Suprapubic skin (tissue), 4 donors: Measurements from ENCODE around the gene LAYN. TPM values are rescaled to one million over a fixed set of nuclear protein-coding genes. Genes with fewer than 3 reads are reported as not detected.

Experiments used
- DNase-seq, 2 donors: peaks; one replicate each; pipeline ENCODE4 v3.0.0-alpha.2; 2019; ENCODE audit warnings: low spot score in 2 of 2
- H3K27ac ChIP-seq: fragments of 200-600 bp; sonication (generic); one replicate; pipeline ENCODE4 v1.5.1; 2019
- H3K27me3 ChIP-seq: fragments of 200-600 bp; sonication (generic); one replicate; pipeline ENCODE4 v1.5.1; 2019
- H3K36me3 ChIP-seq: fragments of 200-600 bp; sonication (generic); one replicate; pipeline ENCODE4 v1.5.1; 2019
- H3K4me1 ChIP-seq: fragments of 200-600 bp; sonication (generic); one replicate; pipeline ENCODE4 v1.5.1; 2019
- H3K4me3 ChIP-seq: fragments of 200-600 bp; sonication (generic); one replicate; pipeline ENCODE4 v1.5.1; 2019; ENCODE audit warnings: mild to moderate bottlenecking
- H3K9me3 ChIP-seq: fragments of 200-600 bp; sonication (generic); one replicate; pipeline ENCODE4 v1.5.1; 2019
- CTCF ChIP-seq, 2 donors: fragments of 200-600 bp in 1 of 2; fragments of 450-650 bp in 1 of 2; sonication (generic) in 1 of 2; IDR thresholded peaks; one replicate each; pipeline ENCODE4 v1.5.1; 2016 to 2019; ENCODE audit warnings: antibody characterized with exemption in 2 of 2, mild to moderate bottlenecking in 1 of 2, moderate library complexity in 1 of 2
- EP300 ChIP-seq: sonication (generic); formaldehyde crosslinking; IDR thresholded peaks from one replicate; pipeline ENCODE4 v1.6.1; 2017; ENCODE audit warnings: antibody characterized with exemption
- POLR2A ChIP-seq, 2 donors: fragments of 450-650 bp; IDR thresholded peaks; one replicate each; pipeline ENCODE4 v1.6.1; 2017; ENCODE audit warnings: antibody characterized with exemption in 2 of 2, mild to moderate bottlenecking in 2 of 2, moderate library complexity in 2 of 2
- POLR2AphosphoS5 ChIP-seq, 3 donors: sonication (generic); formaldehyde crosslinking; IDR thresholded peaks; one replicate each; pipeline ENCODE4 v1.6.1; 2017; ENCODE audit warnings: antibody characterized with exemption in 3 of 3
- WGBS: methylation state at CpG from one replicate; pipeline ENCODE4 v1.1.5; 2018; 5-methylcytosine and 5-hydroxymethylcytosine counted together
- total RNA-seq, 4 donors: library from RNA; depleted of rRNA; stranded (reverse); fragments of >200 nt; gene quantifications; one replicate each; pipeline ENCODE4 v1.1.0, GENCODE V29; 2016

The LAYN gene
- total RNA-seq, 4 donors from 2014 or later, result 1.5 to 4.7 (median 1.9) TPM

- Histone ChIP-seq H3K4me3 (no peak overlapping the region), H3K9me3 (no peaks in the 10 kb centered on the region), H3K27ac (no peak overlapping the region), H3K36me3 (no peaks in the 10 kb centered on the region), H3K4me1 (no peaks in the 10 kb centered on the region), H3K27me3 (no peaks in the 10 kb centered on the region)
- DNase-seq, result no peak
- WGBS, result 60% methylated on average over 1 of the region's 1 CpG
- no peak for TF ChIP-seq POLR2AphosphoS5 (IDR thresholded peaks at IDR 0.05)
- TF ChIP-seq POLR2A (IDR thresholded peaks at IDR 0.05), result no peak
- TF ChIP-seq EP300, result no peak
- TF ChIP-seq CTCF (IDR thresholded peaks at IDR 0.05), result no peak
Observed at GRCh38 chr11:111527279-111527678, 13.2 kb upstream of the LAYN start.

GRCh38 chr11:111528557-111528956 lies 12.0 kb upstream of the LAYN start:
- 63% methylated on average over 1 of the region's 1 CpG for WGBS
- no peaks in the 10 kb centered on the region for H3K27me3 ChIP-seq

DNA sequence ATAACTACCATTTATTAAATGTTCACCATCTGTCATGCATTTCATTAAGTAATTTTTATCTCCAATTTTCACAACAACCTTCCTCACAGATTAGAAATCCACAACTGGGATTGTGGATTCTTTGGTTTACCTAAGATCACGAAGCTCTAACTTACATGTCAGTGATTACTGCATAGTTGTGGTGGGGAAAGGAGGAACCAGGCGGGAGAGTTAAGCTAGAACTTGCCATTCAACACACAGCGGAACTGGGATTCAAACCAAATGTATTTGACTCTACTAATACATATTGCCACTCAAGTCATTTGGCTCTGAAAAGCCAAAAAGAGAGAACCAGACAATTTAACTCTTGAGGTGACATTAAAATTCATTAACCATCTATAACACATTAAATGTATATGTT lies 10.4 kb upstream of the LAYN start:
- TF ChIP-seq POLR2A (IDR thresholded peaks at IDR 0.05) (no peak), CTCF (IDR thresholded peaks at IDR 0.05) (no peak), POLR2AphosphoS5 (IDR thresholded peaks at IDR 0.05) (no peak), EP300 (no peak)
- H3K9me3 ChIP-seq, result no peaks in the 10 kb centered on the region
- H3K27ac ChIP-seq, result no peak overlapping the region
- no peak for DNase-seq
- no peaks in the 10 kb centered on the region for H3K36me3 ChIP-seq
- no peaks in the 10 kb centered on the region for H3K4me1 ChIP-seq
- peaks cover 6% of the 10 kb centered on the region for H3K27me3 ChIP-seq
- WGBS, result 75% methylated on average over 3 of the region's 3 CpGs
- H3K4me3 ChIP-seq, result no peak overlapping the region

More at GRCh38 chr11:111528557-111528956, 12.0 kb upstream of the LAYN start:
- no peaks in the 10 kb centered on the region for H3K9me3 ChIP-seq
- H3K4me3 ChIP-seq, result no peak overlapping the region
- no peaks in the 10 kb centered on the region for H3K4me1 ChIP-seq
- TF ChIP-seq POLR2A (IDR thresholded peaks at IDR 0.05) (no peak), EP300 (no peak), POLR2AphosphoS5 (IDR thresholded peaks at IDR 0.05) (no peak), CTCF (IDR thresholded peaks at IDR 0.05) (no peak)
- no peak for DNase-seq
- H3K27ac ChIP-seq, result no peak overlapping the region
- no peaks in the 10 kb centered on the region for H3K36me3 ChIP-seq

DNA sequence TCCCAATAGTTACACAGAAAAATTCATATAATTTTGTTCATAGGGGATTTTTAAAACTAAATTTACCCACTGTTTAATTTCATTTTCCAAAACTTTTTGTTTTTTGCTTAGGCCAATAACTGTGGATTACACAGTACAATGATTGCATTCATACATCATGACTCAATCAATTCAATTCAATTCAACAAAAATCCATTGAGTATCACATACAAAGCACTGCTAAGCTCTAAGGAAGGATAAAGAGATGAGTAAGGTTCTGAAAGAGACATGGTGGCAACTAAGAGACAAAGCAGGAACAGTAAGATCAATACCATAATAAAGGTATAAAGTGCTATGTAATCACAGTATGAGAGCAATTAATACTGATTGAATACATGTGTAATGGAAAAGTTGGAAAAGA lies 9.4 kb upstream of the LAYN start:
- no peak for TF ChIP-seq CTCF (IDR thresholded peaks at IDR 0.05)
- TF ChIP-seq POLR2A (IDR thresholded peaks at IDR 0.05), result no peak
- TF ChIP-seq EP300, result no peak
- TF ChIP-seq POLR2AphosphoS5 (IDR thresholded peaks at IDR 0.05), result no peak
- no peaks in the 10 kb centered on the region for H3K9me3 ChIP-seq
- no peaks in the 10 kb centered on the region for H3K4me1 ChIP-seq
- no peak overlapping the region for H3K27ac ChIP-seq
- H3K27me3 ChIP-seq, result peaks cover 13% of the 10 kb centered on the region
- DNase-seq, result no peak
- H3K4me3 ChIP-seq, result no peak overlapping the region
- H3K36me3 ChIP-seq, result no peaks in the 10 kb centered on the region

DNA sequence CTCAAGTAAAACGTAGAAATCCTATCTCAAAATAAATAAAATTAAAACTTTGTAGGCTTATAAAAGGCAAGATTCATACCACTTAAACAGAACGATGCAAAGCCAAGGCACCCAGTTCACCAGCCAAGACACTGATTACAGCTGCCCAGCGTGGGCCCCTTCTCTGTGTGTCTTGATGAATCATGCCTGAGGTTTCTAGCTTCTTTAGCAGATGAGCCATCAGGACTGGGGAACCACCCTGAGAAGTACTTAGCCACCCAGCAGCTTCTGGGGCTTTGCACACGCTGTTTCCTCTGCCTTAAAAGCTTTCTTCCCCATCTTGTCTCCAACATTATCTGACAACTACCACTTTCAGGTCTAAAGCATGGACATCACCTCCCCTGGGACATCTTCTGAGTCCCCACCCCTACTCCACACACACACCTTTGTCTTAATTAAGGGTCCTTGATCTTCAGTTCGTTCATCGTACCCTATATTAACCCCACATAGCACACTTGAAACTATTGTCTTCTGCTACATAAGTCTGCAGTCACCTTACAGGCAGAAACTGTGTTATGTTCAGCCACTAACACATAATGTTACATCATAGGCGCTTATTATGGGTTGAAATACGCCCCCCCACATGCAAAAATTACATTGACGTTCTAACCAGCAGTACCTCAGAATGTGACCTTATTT lies 8.7 kb upstream of the LAYN start:
- WGBS, result 68% methylated on average over 9 of the region's 9 CpGs
- H3K27ac ChIP-seq, result no peak overlapping the region
- no peak for DNase-seq

More for the DNA sequence above, 8.7 kb upstream of the LAYN start:
- no peak overlapping the region for H3K4me3 ChIP-seq
- H3K27me3 ChIP-seq, result peaks cover 13% of the 10 kb centered on the region
- no peaks in the 10 kb centered on the region for H3K4me1 ChIP-seq
- TF ChIP-seq CTCF (IDR thresholded peaks at IDR 0.05) (no peak), EP300 (no peak), POLR2AphosphoS5 (IDR thresholded peaks at IDR 0.05) (no peak), POLR2A (IDR thresholded peaks at IDR 0.05) (no peak)
- no peaks in the 10 kb centered on the region for H3K9me3 ChIP-seq
- no peaks in the 10 kb centered on the region for H3K36me3 ChIP-seq
